ENCODE data around the gene DNMBP.
"Not testable (repeated sequence)": the region's sequence is repeated elsewhere in the genome, so short reads cannot be mapped to it uniquely, and the experiment has no call there.

The DNMBP gene

DNA sequence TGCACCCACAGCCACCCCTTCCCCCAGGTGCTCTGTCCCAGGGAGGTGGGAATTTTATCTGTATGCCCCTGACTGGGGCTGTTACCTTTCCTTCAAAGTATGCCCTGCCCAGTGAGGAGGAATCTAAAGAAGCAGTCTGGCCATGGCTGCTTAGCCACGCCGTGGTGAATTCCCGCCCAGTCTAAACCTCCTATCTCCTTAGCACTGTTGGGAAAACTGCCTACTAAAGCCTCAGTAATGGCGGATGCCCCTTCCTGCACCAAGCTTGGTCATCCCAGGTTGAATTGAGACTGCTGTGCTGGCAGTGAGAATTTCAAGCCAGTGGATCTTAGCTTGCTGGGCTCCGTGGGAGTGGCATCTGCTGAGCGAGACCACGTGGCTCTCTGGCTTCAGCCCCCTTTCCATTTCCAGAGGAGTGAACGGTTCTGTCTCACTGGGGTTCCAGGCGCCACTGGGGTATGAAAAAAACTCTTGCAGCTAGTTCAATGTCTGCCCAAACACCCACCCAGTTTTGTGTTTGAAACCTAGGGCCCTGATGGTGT is 140.1 kb downstream of the DNMBP start:
- no peak for DNase-seq (ENCODE audit: low read depth, low spot score)

DNA sequence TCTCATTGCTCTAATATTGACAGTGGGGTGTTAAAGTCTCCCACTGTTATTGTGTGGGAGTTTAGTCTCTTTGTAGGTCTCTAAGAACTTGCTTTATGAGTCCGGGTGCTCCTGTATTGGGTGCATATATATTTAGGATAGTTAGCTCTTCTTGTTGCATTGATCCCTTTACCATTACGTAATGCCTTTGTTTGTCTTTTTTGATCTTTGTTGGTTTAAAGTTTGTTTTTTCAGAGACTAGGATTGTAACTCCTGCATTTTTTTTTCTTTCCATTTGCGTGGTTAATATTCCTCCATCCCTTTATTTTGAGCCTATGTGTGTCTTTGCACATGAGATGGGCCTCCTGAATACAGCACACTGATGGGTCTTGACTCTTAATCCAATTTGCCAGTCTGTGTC is 142.5 kb downstream of the DNMBP start:
- not testable (repeated sequence) for DNase-seq (ENCODE audit: low read depth, low spot score)

DNA sequence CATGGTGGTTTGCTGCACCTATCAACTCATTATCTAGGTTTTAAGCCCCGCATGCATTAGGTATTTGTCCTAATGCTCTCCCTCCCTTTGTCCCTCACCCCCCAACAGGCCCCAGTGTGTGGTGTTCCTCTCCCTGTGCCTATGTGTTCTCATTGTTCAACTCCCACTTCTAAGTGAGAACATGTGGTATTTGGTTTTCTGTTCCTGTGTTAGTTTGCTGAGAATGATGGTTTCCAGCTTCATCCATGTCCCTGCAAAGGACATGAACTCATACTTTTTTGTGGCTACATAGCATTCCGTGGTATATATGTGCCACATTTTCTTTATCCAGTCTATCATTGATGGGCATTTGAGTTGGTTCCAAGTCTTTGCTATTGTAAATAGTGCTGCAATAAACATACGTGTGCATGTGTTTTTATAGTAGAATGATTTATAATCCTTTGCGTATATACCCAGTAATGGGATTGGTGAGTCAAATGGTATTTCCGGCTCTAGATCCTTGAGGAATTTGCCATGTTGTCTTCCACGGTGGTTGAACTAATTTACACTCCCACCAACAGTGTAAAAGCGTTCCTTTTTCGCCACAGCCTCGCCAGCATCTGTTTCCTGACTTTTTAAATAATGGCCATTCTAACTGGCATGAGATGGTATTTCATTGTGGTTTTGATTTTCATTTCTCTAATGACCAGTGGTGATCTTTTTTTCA is 146.1 kb downstream of the DNMBP start:
- not testable (repeated sequence) for DNase-seq (ENCODE audit: low read depth, low spot score)

DNA sequence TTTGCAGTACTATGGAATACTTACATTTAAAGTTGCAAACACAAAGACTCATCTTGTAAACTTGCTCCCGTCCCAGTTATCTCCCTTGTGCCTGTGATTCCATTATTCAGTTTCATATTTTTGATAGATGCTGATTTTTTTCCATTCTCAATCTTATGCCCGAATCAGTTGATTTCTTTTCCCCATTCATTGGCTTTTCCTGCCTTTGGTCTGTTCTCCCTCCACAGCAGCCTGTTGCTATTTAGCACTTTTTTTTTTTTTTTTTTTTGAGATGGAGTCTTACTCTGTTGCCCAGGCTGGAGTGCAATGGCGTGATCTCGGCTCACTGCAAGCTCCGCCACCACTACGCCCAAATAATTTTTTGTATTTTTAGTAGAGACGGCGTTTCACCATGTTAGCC is 149.3 kb downstream of the DNMBP start:
- no peak for DNase-seq (ENCODE audit: low read depth, low spot score)

DNA sequence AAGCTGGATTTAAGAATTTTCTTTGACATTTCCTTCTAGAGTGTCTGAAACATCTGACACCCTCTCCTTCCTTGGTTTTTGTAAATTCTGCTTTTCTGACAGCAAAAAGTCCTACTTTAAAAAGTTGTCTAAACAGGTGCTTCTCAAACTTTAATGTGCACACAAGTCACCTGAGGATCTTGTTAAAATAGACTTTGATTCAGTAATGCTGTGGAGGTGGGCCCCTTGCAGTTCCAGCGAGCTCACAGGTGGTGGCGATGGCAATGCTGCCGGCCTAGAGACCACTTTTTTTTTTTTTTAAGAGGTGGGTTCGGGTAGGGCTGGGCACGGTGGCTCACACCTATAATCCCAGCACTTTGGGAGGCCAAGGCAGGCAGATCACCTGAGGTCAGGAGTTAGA is 150.2 kb downstream of the DNMBP start:
- DNase-seq (ENCODE audit: low read depth, low spot score) = no peak

DNA sequence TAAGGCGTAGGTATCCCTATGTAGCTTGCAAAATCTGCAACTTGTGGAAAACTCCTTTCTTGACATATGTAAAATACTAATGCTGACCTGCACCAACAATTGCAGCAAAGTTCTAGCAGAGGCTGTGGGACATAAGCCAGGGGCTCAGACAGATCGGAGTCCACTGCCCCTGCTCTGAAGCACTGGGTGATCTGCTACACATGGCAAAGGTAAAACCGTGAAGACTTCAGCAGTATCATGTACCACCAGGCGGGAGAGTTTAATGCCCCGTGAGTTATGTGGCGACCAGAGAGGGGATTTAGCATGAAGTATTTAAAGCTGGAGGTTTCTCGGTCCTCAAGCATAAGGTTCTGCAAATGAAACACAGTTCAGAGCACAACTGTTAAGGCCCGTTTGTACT is 150.9 kb downstream of the DNMBP start:
- DNase-seq (ENCODE audit: low read depth, low spot score) = no peak

DNA sequence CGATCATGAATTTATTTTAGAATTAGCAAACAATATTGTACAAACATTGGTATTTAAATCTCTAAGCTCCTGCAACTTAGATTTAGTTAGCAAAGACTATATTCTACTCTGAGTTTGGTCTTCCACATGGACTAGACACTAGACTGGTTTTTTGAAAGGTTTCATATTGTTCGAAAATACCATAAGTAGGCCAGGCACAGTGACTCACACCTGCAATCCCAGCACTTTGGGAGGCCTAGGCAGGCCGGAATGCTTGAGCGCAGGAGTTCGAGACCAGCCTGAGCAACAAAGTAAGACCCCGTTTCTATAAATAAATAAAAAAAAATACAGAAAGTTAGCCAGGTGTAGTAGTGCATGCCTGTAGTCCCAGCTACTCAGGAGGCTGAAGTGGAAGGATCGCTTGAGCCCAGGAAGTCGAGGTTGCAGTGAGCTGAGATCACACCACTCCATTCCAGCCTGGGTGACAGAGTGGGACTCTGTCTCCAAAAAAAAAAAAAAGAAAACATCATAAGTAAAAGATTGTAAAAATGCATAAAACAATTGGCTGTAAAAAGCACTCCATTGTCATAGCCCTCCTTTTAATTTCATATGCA is 154.2 kb downstream of the DNMBP start:
- DNase-seq (ENCODE audit: low read depth, low spot score) = no peak

DNA sequence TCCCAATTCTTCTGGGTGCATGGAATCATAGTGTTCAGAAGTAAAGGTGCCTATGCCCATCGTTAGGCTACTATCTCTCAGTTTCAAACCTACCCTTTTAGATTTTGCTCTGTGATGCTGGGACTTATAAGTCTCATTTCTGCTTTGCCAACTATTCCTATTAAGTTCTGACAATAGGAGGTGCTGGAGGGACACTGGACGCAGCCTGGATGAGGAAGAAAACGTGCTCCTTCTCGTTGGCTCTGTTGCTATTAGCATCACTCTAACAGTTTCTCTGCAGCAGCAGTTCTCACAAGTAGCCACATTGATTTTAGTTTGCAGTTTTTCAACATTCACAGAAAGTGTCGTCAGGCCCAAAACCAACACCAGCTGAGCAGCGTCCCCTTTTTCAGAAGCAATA is 154.9 kb downstream of the DNMBP start:
- peak; percentile 62 for DNase-seq (ENCODE audit: low read depth, low spot score)

DNA sequence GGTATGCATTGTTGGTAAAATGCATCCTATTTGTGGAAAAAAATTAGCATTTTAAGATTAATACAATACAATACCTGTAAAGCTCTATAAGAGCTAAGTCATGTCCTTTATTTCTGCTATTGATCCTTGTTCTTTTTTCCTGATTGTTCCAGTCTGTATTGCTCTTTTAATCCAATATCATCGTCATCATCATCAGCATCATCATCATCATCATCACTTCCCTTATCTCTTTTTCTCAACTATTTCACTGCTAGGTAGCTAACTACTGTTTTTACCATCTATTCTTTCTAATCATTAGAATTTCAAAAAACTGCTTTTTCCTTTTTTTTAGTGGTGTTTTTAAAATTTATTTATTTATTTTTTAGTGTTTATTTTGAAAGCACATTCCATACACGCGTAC is 156.1 kb downstream of the DNMBP start:
- DNase-seq (ENCODE audit: low read depth, low spot score) = no peak

DNA sequence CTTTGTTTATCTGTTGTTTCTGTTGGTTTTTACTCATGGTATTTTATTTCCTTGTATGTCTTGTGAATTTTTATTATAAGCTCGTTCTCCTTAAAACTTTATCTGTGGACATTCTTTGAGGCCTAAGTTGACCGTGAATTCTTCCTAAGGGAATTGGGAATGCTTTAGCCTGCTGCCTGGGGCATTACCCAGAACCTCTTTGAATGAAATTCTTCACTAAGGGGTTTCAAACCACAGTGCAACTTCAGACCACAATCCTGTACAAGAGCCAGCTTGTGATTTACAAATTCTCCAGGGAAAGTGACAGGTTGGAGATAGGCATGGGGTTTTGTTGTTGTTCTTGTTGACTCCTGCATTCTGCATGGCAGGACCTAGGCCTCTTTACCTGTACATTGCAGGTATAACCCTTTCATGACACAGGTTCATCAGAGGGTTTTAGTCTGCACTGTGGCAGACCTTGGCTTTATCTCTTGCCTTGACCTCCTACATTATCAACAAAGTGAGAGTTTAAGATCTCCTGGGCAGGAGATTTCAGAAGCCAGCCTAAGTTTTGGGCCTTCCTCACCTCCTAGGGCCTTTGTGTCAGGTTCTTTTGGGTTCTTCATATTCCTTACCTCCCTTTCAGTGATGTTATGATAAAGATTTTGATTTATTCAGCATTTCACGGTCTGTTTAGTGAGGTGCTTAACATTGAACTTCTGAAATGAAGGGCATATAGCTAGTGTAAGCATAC is 157.1 kb downstream of the DNMBP start:
- DNase-seq (ENCODE audit: low read depth, low spot score) = no peak

DNA sequence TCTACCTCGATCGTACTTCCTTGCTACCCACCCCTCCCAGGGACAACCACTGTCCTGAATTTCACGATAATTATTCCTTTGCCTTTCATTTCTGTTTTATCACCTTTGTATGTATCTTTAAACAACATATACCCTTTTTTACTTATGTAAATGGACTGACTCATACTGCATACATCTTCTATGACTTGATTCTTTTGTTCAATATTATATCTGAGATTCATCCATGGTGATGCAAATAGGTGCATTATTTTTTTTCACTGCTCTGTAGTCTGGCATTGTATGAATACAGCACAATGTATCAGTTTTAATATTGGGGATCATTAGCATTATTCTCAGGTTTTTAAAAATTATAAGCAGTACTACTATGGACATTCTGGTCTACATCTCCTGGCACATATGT is 157.9 kb downstream of the DNMBP start:
- no peak for DNase-seq (ENCODE audit: low read depth, low spot score)

DNA sequence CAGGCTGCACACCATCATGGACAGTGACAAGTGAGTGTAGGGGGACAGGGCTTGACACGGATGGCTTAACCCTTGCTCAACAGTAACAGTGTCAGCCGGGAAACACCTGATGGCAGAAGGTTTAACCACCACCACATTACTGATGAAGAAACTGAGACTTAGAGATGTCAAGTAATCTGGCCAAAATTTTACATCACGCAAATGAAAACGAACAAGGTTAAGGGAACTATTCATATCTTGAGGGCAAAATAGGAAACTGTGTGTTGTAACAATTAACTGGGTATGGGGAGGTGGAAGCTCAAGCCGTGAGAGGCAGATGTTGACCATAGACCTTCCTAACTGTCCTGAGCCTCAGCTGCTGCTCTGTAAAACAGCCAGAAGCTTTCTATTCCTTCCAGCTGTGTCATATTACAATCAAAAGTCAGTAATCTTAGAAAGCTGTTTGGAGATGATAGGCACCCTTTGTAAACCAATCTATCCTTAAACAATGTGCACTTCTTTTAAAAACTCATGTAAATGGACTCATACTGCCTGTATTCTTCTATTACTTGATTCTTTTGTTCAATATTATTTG is 158.9 kb downstream of the DNMBP start:
- no peak for DNase-seq (ENCODE audit: low read depth, low spot score)

DNA sequence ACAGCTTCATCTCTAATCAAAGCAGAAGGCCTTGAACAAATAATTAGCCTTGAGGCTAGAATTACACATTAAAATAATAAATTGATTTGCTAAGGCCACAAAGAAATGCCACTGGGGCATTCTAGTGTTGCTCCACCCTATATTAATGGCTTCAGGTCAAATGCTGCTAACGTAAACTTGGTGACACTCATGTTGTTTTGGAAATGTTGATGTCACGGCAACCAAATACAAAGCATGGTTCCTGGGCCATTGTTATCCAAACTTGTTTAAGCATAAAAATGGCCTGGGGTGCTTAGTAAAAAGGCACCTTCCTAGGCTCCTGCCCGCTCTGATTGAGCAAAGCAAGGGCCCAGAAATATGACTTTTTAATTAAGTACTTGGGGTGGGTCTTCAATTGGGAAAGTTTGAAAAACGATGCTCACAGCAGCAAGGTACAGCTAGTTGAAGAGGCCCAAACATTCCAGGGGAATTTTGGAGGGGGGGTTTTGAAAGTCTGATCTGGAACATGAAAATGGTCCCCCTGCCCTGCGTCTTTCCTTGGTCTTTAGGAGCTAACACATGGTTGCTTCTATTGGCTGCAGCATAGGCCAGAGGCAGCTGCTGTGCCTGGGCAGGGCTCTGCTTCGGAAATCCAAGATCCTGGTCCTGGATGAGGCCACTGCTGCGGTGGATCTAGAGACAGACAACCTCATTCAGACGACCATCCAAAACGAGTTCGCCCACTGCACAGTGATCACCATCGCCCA is 159.6 kb downstream of the DNMBP start:
- DNase-seq (ENCODE audit: low read depth, low spot score) = no peak

DNA sequence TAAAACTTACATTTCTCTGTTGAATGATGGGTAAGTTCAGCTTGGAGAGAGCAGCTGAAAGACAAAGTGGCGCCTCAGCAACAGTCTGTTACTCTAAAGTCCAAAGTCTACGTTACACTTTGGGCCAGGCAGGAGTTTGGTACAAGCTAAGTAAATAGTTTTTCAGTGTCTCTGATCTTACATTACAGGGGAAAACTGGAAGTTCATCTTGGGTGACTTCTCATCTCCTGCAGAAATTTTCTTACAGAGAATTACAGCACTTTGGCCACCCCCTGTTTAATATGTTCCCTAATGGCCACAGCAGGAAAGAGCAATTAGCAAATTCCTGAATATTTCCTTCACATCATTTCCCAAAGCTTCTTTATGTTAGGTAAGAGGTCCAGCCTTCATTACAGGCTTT is 160.2 kb downstream of the DNMBP start:
- DNase-seq (ENCODE audit: low read depth, low spot score) = no peak

DNA sequence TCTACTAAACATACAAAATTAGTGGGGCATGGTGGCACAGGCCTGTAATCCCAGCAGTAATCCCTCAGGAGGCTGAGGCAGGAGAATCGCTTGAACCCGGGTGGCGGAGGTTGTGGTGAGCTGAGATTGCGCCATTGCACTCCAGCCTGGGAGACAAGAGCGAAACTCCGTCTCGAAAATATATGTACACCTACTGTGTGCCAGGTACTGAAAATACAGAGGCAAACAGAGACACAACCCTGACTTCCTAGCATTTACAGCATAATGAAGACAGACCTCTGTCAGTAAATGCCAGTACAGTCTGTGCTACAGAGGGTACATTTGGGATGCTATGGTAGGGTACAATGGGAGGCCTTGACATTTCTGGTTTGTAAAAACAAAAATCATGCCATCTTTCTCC is 160.7 kb downstream of the DNMBP start:
- DNase-seq (ENCODE audit: low read depth, low spot score) = no peak

DNA sequence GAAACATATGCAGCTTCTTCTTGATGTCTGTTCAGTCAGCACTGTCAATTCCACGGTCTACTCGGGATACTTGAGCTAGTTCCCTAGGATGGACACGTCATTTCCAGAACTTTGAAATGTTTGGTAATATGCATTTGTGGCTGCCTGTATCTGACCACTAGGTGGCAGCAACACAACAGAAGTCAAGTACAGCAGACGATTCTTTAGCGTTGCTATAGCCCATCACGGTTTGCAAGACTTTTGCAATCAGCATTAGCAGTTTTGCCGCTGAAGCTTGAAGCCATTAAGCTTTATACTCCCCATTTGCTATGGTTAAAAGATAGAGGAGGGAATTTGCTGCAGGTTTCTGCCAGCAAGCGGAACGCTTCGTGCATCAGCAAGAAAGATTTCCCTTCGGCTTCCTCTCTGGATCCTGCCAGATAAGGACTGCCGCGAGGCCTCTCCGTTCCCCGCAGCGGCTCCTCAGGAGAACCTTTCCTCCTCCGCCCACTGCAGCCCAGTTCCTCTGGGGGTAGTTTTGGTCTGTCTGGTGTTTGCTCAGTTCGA is 163.8 kb downstream of the DNMBP start:
- DNase-seq (ENCODE audit: low read depth, low spot score) = peak; percentile 88

DNA sequence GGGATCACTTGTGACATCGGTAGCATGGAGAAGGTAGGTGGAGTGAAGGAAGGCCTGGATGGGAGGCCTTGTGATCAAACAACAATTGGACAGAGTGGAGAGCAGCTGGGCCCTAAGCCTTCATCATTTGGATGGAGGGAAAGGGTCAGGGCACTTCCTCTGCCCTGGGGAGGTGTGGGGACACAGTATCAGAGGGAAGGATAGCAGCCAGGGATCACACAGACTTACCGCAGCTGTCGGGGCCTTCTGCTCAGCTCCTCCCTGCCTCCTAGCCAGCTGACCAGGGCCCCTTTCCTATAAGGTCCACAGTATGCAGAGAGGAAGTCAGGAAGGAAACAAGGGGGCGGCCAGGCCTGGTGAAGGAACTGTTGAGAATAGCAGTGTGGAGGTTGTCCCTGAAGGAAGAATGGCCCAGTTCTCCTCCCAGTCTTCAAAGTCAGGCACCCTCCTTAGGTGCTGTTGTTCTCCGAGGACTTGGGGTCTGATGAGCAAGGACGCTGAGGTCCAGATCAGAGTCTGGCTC is 165.3 kb downstream of the DNMBP start:
- DNase-seq (ENCODE audit: low read depth, low spot score) = no peak

DNA sequence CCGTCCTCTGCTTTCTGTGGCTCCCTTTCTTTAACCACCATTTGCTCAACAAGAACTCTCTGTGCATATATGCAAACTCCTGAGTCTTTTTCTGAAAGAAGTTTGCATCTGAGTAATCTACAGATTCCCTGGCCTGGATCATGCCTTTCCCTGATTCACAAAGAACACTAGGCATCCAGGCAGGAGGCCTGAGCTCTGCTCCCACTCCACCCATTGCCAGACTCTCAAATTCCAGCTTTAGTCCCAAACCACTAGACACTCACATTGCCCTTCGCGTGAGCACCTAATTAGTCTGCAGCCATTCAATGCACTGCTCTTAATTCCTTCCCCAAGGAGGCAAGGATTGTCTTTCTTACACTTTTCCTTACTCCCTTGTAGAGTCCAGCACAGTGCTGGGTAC is 166.4 kb downstream of the DNMBP start:
- DNase-seq (ENCODE audit: low read depth, low spot score) = no peak

DNA sequence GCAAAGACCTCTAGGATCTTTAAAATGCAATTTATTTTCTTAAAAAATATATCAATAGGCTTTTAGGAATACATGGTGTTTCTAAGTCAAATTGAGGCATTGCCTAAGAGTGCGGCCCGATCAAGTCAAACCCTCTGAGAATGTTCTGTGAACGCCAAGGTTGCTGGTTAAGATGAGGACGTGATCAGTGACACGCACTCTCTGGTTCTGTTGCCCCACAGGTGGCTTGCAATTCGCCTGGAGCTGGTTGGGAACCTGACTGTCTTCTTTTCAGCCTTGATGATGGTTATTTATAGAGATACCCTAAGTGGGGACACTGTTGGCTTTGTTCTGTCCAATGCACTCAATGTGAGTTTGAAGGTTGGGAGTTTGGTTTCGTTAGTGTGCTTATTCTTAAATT is 168.0 kb downstream of the DNMBP start:
- DNase-seq (ENCODE audit: low read depth, low spot score) = no peak

DNA sequence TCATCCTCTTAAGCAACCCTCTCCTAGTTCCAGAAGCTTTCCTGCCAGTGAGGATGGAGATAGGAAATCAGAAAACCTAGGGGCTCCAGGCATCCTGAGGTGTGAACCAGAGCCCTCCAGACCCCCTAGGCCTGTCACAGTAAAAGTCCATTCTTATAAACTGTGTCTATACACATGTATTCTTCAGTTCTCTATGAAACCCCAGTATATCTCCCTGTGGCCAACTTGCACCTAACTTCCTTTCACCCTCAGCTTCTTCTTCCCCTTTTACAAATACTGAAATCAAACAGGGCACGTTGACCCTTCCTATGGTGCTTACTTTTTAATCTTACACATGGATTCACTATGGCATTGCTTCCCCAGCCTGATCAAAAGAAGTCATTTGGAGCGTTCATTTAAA is 168.9 kb downstream of the DNMBP start:
- not testable (repeated sequence) for DNase-seq (ENCODE audit: low read depth, low spot score)

DNA sequence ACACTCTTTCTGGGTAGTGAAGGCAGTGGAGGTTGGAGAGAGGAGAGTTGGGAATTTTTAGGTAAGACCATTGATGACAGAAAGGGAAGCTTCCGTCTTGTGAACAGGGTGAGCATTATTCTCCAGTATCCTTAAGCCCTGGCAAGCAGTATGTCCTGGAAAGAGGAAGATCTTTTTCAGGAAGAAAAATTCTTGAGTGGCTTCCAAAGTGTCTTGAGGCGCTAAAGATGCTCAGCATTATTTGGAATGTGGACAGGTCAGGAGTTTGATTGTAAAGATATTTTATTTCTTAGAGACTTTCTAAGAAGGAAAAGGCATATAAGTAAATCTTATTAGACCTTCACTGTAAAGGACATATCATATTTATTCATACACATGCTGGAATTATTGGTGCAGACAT is 173.0 kb downstream of the DNMBP start:
- DNase-seq (ENCODE audit: low read depth, low spot score) = no peak

All from smooth muscle cell of the brain vasculature (primary cell).